Activated naive CD4-positive, alpha-beta T cell treated with Interleukin-2 at 50 U/mL for 16 hours (primary cell): ENCODE data around the gene NOG.

Experiments used
- DNase-seq: peaks from one replicate; pipeline ENCODE4 v3.0.0-alpha.2; 2020

The NOG gene

DNA sequence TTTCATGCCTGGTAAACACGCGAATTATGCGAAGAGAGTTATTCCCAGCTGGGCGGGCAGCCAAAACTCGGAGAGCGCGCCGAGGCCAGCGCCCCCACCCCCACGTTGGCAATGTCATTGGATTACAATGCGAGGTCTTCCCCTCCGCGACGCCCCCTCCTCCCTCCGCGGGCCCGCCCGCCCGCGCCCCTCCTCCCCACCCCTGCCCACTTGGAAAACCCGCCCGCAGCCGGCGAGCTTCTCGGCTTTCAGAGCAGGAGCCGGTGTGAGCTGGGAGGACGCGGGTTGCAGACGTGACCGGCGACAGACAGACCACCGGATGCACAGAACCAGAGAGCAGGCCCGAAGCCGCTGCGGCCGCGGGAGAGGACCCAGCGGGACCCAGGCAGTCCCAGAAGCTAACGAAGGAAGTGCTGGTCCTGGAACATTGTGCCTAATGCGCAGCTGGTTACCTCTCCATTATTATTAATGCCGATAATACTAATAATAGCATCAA, 4.0 kb downstream of the NOG start:
- no peak for DNase-seq

DNA sequence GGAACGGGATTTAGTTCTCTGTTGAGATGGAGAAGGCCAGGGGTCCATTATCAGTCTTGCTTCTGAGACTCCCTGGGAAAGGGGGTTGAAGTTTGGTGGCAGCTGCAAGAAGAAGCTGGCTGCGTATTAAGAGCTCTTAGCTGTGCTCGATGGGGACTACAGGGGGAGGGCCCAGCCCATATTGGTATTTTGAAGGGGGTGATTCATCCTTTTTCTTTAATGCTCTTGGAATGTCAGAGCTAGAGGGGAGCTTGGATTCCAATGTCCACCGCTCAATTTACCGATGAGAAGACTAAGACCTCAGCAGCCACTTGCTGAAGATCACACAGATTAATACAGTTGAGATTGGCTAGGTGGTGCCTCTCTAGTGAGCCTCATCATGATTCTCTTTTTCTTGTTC, 5.0 kb downstream of the NOG start:
- DNase-seq: no peak

DNA sequence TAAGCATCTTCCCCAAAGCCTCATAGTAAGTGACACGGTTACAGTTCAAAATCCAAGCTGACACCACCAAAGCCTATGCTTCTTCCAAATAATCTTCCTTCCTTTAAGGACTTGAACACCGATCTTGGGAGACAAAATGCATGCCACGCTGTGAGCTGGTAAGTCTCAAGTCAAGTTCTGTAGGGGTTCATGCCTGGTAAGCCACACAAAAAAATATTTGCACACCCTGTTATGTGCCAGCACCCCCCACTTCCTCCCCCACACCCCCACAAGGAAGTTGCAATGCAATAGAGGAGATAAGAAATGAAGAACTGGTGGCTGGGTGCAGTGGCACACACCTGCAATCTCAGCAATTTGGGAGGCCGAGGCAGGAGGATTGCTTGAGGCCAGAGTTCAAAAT, 5.6 kb downstream of the NOG start:
- no peak for DNase-seq

DNA sequence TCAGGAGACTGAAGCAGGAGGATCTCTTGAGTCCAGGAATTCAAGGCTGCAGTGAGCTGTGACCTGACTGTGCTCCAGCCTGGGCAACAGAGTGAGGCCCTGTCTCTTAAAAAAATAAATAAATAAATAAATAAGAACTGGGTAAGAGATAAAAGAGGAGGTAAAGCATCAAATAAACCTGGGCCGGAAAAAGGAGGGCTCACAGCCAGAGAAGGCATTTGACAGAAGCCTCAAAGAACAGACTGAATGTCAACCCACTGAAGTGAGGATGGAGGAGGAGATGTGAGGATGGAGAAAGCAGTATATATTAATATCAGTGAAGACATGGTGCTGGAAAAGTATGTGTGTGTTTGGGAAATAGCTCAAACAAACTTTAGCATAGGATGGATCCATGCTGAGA, 6.1 kb downstream of the NOG start:
- no peak for DNase-seq

GRCh38 chr17:56600256-56600655, 6.8 kb downstream of the NOG start:
- DNase-seq: no peak

- no peak for DNase-seq
These were observed 8.1 kb downstream of the NOG start for GRCh38 chr17:56601591-56601990.

- DNase-seq: no peak
These were observed 9.0 kb downstream of the NOG start for GRCh38 chr17:56602292-56603130.

- no peak for DNase-seq
These were observed 10.2 kb downstream of the NOG start for GRCh38 chr17:56603486-56604238.

DNA sequence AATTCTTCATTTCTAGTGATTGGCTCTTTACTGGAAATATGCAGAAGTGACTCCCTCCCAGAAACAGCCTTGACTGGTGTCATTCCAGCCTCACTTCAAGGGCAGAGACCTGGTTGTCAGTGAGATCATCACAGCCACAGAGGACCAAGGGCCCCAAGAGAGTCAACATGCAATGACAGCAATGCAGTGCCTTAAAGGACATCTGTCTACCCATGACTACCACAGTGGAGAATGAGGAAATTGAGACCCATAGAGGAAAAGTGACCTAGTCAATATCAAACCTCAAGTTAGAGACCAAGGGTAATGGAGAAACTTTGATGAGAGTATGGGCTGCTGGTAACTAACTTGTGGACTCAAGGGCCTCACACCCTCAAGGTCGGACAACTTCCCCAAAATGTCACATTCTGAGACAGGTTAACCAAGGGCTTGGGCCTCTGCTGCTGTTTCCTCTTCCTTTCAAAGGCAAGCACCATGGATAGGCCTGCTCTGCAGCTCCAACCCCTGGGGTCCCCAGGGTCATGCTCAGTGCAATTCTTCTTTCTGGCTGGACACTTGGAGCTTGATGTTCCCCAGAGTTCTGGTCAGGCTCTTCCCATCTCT, 11.3 kb downstream of the NOG start:
- DNase-seq: no peak

GRCh38 chr17:56608944-56609343, 15.4 kb downstream of the NOG start:
- no peak for DNase-seq

- no peak for DNase-seq
These were observed 16.8 kb downstream of the NOG start for GRCh38 chr17:56610321-56610720.

DNA sequence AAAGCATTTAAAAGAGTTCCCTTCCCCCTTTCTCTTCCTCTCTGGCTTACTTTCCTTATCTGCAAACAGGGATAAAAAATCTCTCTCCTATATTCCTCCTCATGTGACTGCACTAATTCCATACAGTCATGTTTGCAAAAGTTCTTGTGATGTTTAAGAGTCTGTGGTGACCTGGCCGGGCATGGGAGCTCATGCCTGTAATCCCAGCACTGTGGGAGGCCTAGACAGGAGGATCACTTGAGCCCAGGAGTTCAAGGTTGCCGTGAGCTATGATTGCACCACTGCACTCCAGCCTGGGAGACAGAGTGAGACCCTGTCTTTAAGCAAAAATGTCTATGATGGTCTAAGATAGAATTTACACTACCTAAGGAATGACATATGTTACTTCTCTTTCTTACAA, 19.6 kb downstream of the NOG start:
- DNase-seq: no peak

GRCh38 chr17:56614522-56614921, 21.0 kb downstream of the NOG start:
- no peak for DNase-seq

- DNase-seq: no peak
These were observed 22.7 kb downstream of the NOG start for GRCh38 chr17:56616239-56616638.

DNA sequence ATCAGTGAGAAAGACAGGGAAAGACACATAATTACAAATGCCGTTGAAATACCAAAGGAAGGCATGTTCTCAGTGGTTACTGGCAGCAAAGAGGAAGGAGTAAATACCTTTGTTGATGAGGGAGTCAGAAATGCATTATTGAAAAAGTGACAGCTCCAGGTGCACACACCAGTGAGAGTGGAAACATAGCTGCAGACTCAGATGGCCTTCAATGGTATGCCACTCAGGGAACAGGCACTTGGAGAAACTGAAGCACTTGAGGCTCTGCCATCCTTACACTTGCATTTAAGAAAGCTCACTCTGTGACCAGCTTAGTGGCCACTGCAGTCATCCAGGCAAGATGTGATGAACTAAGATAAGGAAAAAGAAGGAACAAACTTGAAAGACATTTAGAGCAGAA, 29.9 kb downstream of the NOG start:
- DNase-seq: no peak

DNA sequence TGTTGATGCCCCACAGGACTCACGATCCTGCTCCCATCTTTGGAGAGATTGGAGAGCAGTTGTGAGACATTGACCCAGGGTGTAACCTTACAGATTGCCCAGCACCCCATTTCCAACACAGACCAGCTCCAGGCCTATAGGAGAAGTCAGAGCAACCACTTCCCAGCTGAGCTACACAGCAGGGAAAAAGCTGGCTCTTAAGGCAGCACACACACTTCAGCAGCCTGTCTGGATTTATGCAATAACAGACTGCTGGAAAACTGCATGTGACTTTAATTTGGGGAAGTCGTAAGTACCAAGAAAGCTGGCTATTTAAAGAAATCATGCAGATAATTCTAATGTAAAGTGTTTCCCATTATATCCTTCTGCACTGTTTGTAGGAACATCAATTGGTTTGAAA, 30.8 kb downstream of the NOG start:
- no peak for DNase-seq

DNA sequence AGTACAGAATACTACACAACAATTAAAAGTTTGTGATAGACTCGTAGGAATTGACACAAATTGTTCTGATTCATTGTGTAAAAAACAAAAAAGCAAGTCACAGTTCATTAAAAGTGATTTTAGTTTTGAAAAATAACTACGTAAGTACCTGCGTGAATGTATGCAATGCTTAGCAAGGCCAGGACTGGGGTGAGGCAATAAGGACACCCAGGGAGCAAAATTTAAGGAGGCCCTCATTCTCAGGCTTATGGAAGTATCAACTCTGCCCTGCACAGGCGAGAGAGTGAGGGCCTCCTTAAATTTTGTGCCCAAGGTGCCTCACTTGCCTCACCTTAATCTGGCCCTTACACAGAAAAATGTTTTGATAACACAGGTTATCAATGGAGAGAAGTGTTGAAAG, 31.4 kb downstream of the NOG start:
- no peak for DNase-seq

GRCh38 chr17:56629531-56630075, 36.1 kb downstream of the NOG start:
- DNase-seq: no peak

- DNase-seq: no peak
These were observed 36.7 kb downstream of the NOG start for GRCh38 chr17:56630202-56630601.

GRCh38 chr17:56633681-56634080, 40.2 kb downstream of the NOG start:
- no peak for DNase-seq

DNA sequence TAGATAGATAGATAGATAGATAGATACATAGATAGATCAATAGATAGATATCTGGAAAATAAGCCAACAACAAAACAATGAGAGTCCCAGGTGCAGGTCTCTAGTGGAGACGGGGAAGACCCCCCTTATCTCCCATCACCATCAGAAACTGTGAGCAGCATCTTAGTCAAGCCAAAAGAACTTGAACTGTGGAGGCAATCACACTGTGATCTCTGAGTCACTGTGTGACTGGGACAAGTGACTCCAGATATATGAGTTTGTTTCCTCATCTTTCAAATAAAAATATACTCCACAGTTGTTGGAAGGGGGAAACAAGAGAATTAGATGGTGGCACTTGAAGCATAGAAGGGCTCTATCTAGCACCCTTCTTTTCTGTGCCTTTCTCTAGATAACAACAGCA, 42.1 kb downstream of the NOG start:
- DNase-seq: no peak

GRCh38 chr17:56636265-56636664, 42.8 kb downstream of the NOG start:
- DNase-seq: no peak

DNA sequence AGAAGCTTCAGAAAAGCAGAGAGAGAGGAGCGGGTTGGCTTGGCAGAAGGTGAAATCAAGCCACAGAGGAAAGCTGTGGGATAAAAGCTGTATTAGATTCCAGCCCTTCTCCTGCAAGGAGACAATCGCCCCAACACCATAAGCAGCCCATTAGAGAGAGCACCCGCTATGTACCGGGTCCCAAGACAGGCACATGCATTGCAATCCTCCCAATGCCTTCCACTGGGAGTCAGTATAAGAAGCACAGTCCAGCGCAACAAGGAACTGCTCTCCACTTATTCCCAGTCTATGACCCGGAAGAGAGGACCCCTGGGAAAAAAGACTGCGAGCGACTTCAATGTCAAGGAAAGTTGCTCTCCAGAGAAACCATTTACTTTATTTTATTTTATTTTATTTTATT, 43.8 kb downstream of the NOG start:
- DNase-seq: no peak
